NCI-H524 (cell line): Measurements from ENCODE around the gene ASCL3.
"Not testable (repeated sequence)": the region's sequence is repeated elsewhere in the genome, so short reads cannot be mapped to it uniquely, and the experiment has no call there.

Experiments
- DNase-seq, 2 experiments: peaks; one replicate each; lab custom pipeline; 2025; lab: John Stamatoyannopoulos, UW

The ASCL3 gene

DNA sequence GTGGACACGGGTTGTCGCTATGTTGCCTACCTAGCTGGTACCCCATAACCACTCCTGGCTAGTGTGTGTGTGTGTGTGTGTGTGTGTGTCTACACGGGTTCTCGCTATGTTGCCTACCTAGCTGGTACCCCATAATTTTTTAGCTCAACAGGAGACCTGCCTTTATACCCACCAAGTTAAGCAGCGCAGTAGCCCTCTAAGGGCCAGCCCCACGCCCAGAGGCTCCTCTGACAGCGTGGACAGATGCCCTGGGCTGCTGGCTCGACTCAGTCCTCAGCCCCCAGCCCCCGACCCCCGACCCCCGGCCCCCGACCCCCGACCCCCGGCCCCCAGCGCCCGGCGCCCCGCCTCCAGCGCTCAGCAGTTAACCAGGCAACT, 32.2 kb downstream of the ASCL3 start:
- no peak for DNase-seq

- DNase-seq: no peak
Observed at GRCh38 chr11:8908099-8908498, 34.7 kb downstream of the ASCL3 start.

GRCh38 chr11:8907116-8907515, 35.7 kb downstream of the ASCL3 start:
- DNase-seq: no peak

DNA sequence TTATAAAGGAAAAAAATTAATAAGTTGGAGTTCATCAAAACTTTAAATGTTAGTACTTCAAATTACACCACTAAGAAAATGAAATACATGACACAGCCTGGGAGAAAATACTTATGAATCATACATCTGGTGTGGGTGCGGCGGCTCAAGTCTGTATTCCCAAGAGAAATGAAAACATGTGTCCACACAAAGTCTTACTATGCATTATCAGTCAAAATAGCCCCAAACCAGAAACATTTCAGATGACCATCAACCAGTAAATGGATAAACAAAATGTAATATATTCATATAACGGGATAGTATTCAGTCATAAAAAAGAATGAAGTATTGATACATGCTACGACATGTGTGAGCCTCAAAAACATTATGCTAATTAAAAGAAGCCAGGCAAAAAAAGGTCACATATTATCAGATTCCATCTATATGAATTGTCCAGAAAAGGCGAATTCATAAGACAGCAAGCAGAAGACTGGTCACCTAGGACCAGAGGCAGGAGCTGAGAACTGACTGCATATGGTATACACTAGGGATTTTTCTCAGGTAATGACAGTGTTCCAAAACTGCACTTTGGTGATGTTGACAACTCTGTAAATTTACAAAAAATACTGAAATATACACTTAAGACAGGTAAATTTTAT, 37.2 kb downstream of the ASCL3 start:
- no peak for DNase-seq

- no peak for DNase-seq
Observed at GRCh38 chr11:8899119-8899753, 43.6 kb downstream of the ASCL3 start.

DNA sequence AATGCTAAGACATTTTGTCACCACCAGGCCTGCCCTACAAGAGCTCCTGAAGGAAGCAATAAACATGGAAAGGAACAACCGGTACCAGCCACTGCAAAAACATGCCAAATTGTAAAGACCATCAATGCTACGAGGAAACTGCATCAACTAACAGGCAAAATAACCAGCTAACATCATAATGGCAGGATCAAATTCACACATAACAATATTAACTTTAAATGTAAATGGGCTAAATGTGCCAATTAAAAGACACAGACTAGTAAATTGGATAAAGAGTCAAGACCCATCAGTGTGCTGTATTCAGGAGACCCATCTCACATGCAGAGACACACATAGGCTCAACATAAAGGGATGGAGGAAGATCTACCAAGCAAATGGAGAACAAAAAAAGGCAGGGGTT, 51.6 kb downstream of the ASCL3 start:
- not testable (repeated sequence) for DNase-seq
